ENCODE data around the gene PRSS12.

DNA sequence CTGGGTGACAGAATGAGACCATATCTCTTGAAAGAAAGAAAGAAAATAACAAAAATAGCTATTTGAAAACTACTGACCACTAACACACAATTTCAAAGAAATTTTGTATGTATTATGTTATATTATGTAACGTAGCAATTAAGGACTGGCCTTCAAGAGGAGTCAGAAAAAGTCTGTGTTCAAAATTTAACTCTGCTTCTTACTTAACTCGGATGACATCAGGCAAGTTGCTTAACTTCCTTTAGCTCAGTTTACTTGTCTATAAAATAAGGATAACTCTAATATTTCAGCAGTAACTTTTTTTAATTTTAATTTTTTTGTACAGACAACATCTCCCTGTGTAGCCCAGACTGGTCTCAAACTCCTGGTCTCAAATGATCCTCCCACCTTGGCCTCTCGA, 14.6 kb upstream of the PRSS12 start:
- no peak for TF ChIP-seq CTCF (IDR thresholded peaks at IDR 0.05; ENCODE audit: extremely low read depth in 1 of 2, insufficient read depth in 1 of 2, low read depth in 1 of 2, low read length in 2 of 2)
- no peak for TF ChIP-seq POLR2A (IDR thresholded peaks at IDR 0.05; ENCODE audit: low read depth, low read length)
- no peak for TF ChIP-seq EZH2 (IDR thresholded peaks at IDR 0.05; ENCODE audit: borderline replicate concordance, low read depth, low read length, severe bottlenecking)
- TF ChIP-seq POLR2AphosphoS5 (IDR thresholded peaks at IDR 0.05; ENCODE audit: insufficient read depth, low read depth, low read length) = no peak
- no peak for TF ChIP-seq MYC (IDR thresholded peaks at IDR 0.05; ENCODE audit: low read depth, low read length)
- TF ChIP-seq GATA2 (IDR thresholded peaks at IDR 0.05; ENCODE audit: insufficient read depth, insufficient read length, low read depth, low read length) = no peak
- TF ChIP-seq JUN (IDR thresholded peaks at IDR 0.05; ENCODE audit: borderline replicate concordance, insufficient read depth, insufficient read length, low read depth) = no peak
- TF ChIP-seq, protein P1, sequence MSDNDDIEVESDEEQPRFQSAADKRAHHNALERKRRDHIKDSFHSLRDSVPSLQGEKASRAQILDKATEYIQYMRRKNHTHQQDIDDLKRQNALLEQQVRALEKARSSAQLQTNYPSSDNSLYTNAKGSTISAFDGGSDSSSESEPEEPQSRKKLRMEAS (IDR thresholded peaks at IDR 0.05; ENCODE audit: insufficient read depth, insufficient read length) = no peak
- TF ChIP-seq FOS (IDR thresholded peaks at IDR 0.05; ENCODE audit: borderline replicate concordance, insufficient read depth, low read length) = no peak

Data from endothelial cell of umbilical vein (primary cell).